DND-41 (cell line): ENCODE data around the gene LTB4R.

Source experiments
- CTCF ChIP-seq: IDR thresholded peaks from 2 replicates; pipeline ENCODE4 v1.5.1; 2012; ENCODE audit warnings: borderline replicate concordance, low read length, moderate library complexity, mild to moderate bottlenecking; ENCODE audit not compliant: poor library complexity, severe bottlenecking; ENCODE audit errors: extremely low read depth
- EZH2 ChIP-seq: IDR thresholded peaks from 3 replicates; pipeline ENCODE4 v1.6.1; 2012; ENCODE audit warnings: borderline replicate concordance, low read depth, mild to moderate bottlenecking, moderate library complexity, low read length, inconsistent platforms; ENCODE audit not compliant: severe bottlenecking

- TF ChIP-seq CTCF = no peak
- TF ChIP-seq EZH2 = no peak
Measured at GRCh38 chr14:24329073-24329663, 17.9 kb downstream of the LTB4R start.
